Measurements from ENCODE around the gene MTOR. TPM values are rescaled to one million over a fixed set of nuclear protein-coding genes. Genes with fewer than 3 reads are reported as not detected.
"Not testable (repeated sequence)": the region's sequence is repeated elsewhere in the genome, so short reads cannot be mapped to it uniquely, and the experiment has no call there.

MTOR gene
- 41.5 and 53.0 TPM in 2 replicates for total RNA-seq (ENCODE audit: low replicate concordance)
- long read RNA-seq, full-length matches to known transcripts: 1 of 28 reads
- long read RNA-seq, partial matches to known transcripts: 24 of 28 reads
- long read RNA-seq, other reads (novel, unspliced or antisense): 3 of 28 reads

- Mint-ChIP-seq H3K9me3 (no peaks in the 10 kb centered on the region), H3K27me3 (no peaks in the 10 kb centered on the region), H3K27ac (peak within 1 kb of the TSS; percentile 84), H3K4me3 (peak within 1 kb of the TSS; percentile 93), H3K4me1 (ENCODE audit: unreplicated experiment) (peaks cover 10% of the 10 kb centered on the region), H3K36me3 (no peaks in the 10 kb centered on the region)
- peak; percentile 96 for DNase-seq (ENCODE audit: extremely low spot score, unreplicated experiment)
- peak; percentile 42 for TF ChIP-seq CTCF (conservative IDR thresholded peaks at IDR 0.05)
These were observed at the start of gene MTOR for GRCh38 chr1:11262171-11263049. TSS of gene MTOR (minus strand) at chr1:11262551. CDS start at chr1:11259409, 3,142 bp downstream.

DNA sequence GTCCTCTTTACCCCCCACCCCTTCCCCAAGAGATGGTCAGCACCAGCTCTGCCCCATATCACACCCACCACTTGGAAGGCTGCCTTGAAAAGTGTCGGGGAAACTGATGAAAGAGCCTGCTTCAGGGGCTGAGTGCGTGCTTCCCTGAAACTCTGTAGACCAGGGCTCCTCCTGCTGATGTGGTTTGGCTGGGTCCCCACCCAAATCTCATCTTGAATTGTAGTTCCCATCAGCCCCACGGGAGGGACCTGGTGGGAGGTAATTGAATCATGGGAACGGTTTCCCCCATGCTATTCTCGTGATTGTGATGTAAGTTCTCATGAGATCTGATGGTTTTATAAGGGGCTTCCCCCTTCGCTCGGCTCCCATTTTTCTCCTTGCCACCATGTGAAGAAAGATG, 47.0 kb upstream of the MTOR start:
- Mint-ChIP-seq H3K4me3 (no peak overlapping the region), H3K27me3 (peaks cover 10% of the 10 kb centered on the region)

GRCh38 chr1:11308699-11309224, 46.4 kb upstream of the MTOR start:
- no peak overlapping the region for H3K4me3 Mint-ChIP-seq
- H3K27me3 Mint-ChIP-seq: peaks cover 9% of the 10 kb centered on the region
- no peaks in the 10 kb centered on the region for H3K9me3 Mint-ChIP-seq
- no peaks in the 10 kb centered on the region for H3K36me3 Mint-ChIP-seq
- no peak for DNase-seq (ENCODE audit: extremely low spot score, unreplicated experiment)
- peaks cover 6% of the 10 kb centered on the region for H3K4me1 Mint-ChIP-seq (ENCODE audit: unreplicated experiment)
- H3K27ac Mint-ChIP-seq: no peak overlapping the region
- no peak for TF ChIP-seq CTCF (conservative IDR thresholded peaks at IDR 0.05)

More for the DNA sequence above, 47.0 kb upstream of the MTOR start:
- no peak overlapping the region for H3K27ac Mint-ChIP-seq
- peaks cover 6% of the 10 kb centered on the region for H3K4me1 Mint-ChIP-seq (ENCODE audit: unreplicated experiment)
- no peaks in the 10 kb centered on the region for H3K9me3 Mint-ChIP-seq
- TF ChIP-seq CTCF (conservative IDR thresholded peaks at IDR 0.05): no peak
- DNase-seq (ENCODE audit: extremely low spot score, unreplicated experiment): no peak
- H3K36me3 Mint-ChIP-seq: no peaks in the 10 kb centered on the region

DNA sequence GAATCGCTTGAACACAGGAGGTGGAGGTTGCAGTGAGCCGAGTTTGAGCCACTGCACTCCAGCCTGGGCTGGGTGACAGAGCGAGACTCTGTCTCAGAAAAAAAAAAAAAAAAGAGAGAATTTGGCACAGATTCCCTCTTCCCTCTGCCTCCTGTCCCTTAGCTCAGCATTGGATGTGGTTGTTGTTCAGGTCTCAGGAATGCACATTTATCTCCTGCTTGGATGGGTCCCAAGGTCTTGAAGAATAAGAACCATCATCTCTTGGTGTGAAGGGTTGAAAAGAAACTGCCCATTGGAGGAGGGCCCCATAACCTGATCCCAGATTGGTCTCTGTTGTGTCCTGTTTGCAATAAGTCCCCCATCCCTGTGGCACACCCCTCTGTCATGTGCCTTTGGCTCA, 45.5 kb upstream of the MTOR start:
- H3K27ac Mint-ChIP-seq: no peak overlapping the region
- no peak overlapping the region for H3K4me3 Mint-ChIP-seq
- no peaks in the 10 kb centered on the region for H3K36me3 Mint-ChIP-seq
- H3K9me3 Mint-ChIP-seq: no peaks in the 10 kb centered on the region
- H3K4me1 Mint-ChIP-seq (ENCODE audit: unreplicated experiment): peaks cover 6% of the 10 kb centered on the region
- no peak for DNase-seq (ENCODE audit: extremely low spot score, unreplicated experiment)
- peaks cover 9% of the 10 kb centered on the region for H3K27me3 Mint-ChIP-seq
- no peak for TF ChIP-seq CTCF (conservative IDR thresholded peaks at IDR 0.05)

DNA sequence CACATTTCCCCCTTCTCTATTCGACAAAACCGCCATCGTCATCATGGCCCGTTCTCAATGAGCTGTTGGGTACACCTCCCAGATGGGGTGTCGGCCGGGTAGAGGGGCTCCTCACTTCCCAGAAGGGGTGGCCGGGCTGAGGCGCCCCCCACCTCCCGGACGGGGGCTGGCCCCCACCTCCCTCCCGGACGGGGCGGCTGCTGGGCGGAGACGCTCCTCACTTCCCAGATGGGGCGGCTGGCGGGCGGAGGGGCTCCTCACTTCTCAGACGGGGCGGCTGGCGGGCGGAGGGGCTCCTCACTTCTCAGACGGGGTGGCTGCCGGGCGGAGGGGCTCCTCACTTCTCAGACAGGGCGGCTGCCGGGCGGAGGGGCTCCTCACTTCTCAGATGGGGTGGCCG, 43.2 kb upstream of the MTOR start:
- not testable (repeated sequence) for H3K4me1 Mint-ChIP-seq (ENCODE audit: unreplicated experiment); H3K9me3 Mint-ChIP-seq; H3K27me3 Mint-ChIP-seq; DNase-seq (ENCODE audit: extremely low spot score, unreplicated experiment); H3K27ac Mint-ChIP-seq; H3K36me3 Mint-ChIP-seq; H3K4me3 Mint-ChIP-seq

DNA sequence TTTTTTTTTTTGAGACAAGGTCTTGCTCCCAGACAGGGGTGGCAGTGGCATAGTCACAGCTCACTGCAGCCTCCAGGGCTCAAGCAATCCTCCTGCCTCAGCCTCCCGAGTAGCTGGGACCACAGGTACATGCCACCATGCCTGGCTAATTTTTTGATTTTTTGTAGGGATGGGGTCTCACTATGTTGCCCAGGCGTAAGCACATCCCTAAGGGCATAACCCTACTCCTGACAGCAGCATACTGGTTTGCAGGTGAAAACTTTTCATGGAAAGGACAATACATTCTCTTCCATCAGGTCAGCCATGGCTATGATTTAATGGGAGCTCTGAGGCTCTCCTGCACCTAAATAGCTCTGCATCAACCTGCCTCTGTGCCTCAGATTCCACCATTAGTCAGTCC, 40.0 kb upstream of the MTOR start:
- TF ChIP-seq CTCF (conservative IDR thresholded peaks at IDR 0.05): no peak
- Mint-ChIP-seq H3K4me1 (ENCODE audit: unreplicated experiment) (no peaks in the 10 kb centered on the region), H3K27me3 (no peaks in the 10 kb centered on the region), H3K9me3 (no peaks in the 10 kb centered on the region), H3K4me3 (no peak overlapping the region), H3K27ac (no peak overlapping the region), H3K36me3 (no peaks in the 10 kb centered on the region)
- no peak for DNase-seq (ENCODE audit: extremely low spot score, unreplicated experiment)

All from type B pancreatic cell (in vitro differentiated cells).